ENCODE measurements around the gene UGT1A4. TPM values are rescaled to one million over a fixed set of nuclear protein-coding genes. Genes with fewer than 3 reads are reported as not detected.

Gene UGT1A4
- total and polyA plus RNA-seq, 9 of the 15 experiments (the other 6 are each of a cell fraction or from before 2014, with no cell fraction given), result not detected

DNA sequence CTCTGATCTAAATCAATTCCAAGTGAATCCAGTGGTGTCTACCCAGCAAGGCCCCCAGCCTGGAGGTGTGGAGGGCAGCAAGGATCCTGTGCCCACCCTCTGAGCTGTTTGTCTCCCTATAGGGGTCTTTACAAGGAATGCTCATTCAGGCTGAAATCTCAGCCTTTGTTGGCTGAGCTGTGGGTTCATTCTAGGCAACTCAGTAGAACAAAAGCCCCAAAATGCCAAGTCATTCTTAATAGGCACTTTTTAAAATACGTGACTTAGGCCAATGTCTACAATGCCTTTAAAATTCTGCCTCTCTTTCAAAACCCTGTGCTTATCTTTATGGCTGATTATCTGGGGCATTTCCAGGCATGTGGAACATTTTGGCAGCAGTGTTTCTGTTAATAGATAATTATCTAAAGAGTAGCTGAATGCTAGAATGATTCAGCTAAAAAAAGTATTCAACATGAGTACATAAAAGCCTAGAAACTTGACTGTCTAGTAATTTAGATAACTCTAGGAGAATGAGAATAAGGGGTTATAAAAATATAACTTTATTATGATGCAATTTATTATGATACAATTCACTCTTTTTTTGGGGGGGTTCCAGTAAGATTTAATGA, 18.4 kb upstream of the UGT1A4 start (continued):
- no peak for TF ChIP-seq NONO (IDR thresholded peaks at IDR 0.05; ENCODE audit: low read depth in 2 of 2, low read length in 1 of 2)
- TF ChIP-seq ZNF12 (CRISPR knock-in tag; IDR thresholded peaks at IDR 0.05), result no peak
- TF ChIP-seq ZNF184 (CRISPR knock-in tag; IDR thresholded peaks at IDR 0.05), result no peak
- TF ChIP-seq, protein P1, sequence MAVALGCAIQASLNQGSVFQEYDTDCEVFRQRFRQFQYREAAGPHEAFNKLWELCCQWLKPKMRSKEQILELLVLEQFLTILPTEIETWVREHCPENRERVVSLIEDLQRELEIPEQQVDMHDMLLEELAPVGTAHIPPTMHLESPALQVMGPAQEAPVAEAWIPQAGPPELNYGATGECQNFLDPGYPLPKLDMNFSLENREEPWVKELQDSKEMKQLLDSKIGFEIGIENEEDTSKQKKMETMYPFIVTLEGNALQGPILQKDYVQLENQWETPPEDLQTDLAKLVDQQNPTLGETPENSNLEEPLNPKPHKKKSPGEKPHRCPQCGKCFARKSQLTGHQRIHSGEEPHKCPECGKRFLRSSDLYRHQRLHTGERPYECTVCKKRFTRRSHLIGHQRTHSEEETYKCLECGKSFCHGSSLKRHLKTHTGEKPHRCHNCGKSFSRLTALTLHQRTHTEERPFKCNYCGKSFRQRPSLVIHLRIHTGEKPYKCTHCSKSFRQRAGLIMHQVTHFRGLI (CRISPR knock-in tag; IDR thresholded peaks at IDR 0.05), result no peak
- no peak for TF ChIP-seq CSDE1 (IDR thresholded peaks at IDR 0.05)
- TF ChIP-seq, protein P2, sequence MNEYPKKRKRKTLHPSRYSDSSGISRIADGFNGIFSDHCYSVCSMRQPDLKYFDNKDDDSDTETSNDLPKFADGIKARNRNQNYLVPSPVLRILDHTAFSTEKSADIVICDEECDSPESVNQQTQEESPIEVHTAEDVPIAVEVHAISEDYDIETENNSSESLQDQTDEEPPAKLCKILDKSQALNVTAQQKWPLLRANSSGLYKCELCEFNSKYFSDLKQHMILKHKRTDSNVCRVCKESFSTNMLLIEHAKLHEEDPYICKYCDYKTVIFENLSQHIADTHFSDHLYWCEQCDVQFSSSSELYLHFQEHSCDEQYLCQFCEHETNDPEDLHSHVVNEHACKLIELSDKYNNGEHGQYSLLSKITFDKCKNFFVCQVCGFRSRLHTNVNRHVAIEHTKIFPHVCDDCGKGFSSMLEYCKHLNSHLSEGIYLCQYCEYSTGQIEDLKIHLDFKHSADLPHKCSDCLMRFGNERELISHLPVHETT (CRISPR knock-in tag; conservative IDR thresholded peaks at IDR 0.05 in 1 of 2, IDR thresholded peaks at IDR 0.05 in 1 of 2), result 0 out of 4 replicates have a peak, but pooled peaks of 1 of the 2 experiments have one; percentile 54
- no peak for TF ChIP-seq ZNF444 (CRISPR knock-in tag; IDR thresholded peaks at IDR 0.05)
- TF ChIP-seq HMG20B (CRISPR knock-in tag; IDR thresholded peaks at IDR 0.05), result no peak
- TF ChIP-seq KLF16 (IDR thresholded peaks at IDR 0.05), result no peak
- no peak for TF ChIP-seq KDM5B (IDR thresholded peaks at IDR 0.05; ENCODE audit: insufficient replicate concordance, low read depth, low read length)
- TF ChIP-seq, protein P3, sequence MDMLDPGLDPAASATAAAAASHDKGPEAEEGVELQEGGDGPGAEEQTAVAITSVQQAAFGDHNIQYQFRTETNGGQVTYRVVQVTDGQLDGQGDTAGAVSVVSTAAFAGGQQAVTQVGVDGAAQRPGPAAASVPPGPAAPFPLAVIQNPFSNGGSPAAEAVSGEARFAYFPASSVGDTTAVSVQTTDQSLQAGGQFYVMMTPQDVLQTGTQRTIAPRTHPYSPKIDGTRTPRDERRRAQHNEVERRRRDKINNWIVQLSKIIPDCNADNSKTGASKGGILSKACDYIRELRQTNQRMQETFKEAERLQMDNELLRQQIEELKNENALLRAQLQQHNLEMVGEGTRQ (CRISPR knock-in tag; IDR thresholded peaks at IDR 0.05), result no peak
- peak; percentile 91 for TF ChIP-seq NFE2 (IDR thresholded peaks at IDR 0.05; ENCODE audit: low read depth)
- TF ChIP-seq PURB (CRISPR knock-in tag; IDR thresholded peaks at IDR 0.05; ENCODE audit: low read depth), result no peak
- no peak for TF ChIP-seq TARDBP (IDR thresholded peaks at IDR 0.05)
- TF ChIP-seq GABPB1 (CRISPR knock-in tag; IDR thresholded peaks at IDR 0.05), result no peak
- TF ChIP-seq SRSF3 (IDR thresholded peaks at IDR 0.05; ENCODE audit: insufficient read depth, low read length), result no peak
- no peak for TF ChIP-seq CBX5 (IDR thresholded peaks at IDR 0.05; ENCODE audit: borderline replicate concordance, low read depth)
- no peak for TF ChIP-seq ZNF77 (CRISPR knock-in tag; IDR thresholded peaks at IDR 0.05)
- no peak for TF ChIP-seq ZZZ3 (IDR thresholded peaks at IDR 0.05)
- no peak for TF ChIP-seq HNRNPL (IDR thresholded peaks at IDR 0.05; ENCODE audit: low read depth, low read length)
- TF ChIP-seq FOS (IDR thresholded peaks at IDR 0.05; ENCODE audit: extremely low read depth, insufficient read length), result no peak
- peak; percentile 60; the same call in 1 of the 2 replicates for TF ChIP-seq TEAD4 (IDR thresholded peaks at IDR 0.05; ENCODE audit: low read length)
- no peak for TF ChIP-seq TEAD4 (CRISPR knock-in tag; IDR thresholded peaks at IDR 0.05; ENCODE audit: borderline replicate concordance)
- TF ChIP-seq SRSF1 (IDR thresholded peaks at IDR 0.05; ENCODE audit: low read depth, low read length), result no peak
- no peak for TF ChIP-seq DNMT1 (IDR thresholded peaks at IDR 0.05)
- TF ChIP-seq ZFP1 (CRISPR knock-in tag; IDR thresholded peaks at IDR 0.05), result no peak
- no peak for TF ChIP-seq SAFB (IDR thresholded peaks at IDR 0.05; ENCODE audit: borderline replicate concordance, low read depth, low read length)
- TF ChIP-seq SMARCE1 (IDR thresholded peaks at IDR 0.05), result peak; percentile 86; the same call in 1 of the 2 replicates
- no peak for TF ChIP-seq ZNF408 (CRISPR knock-in tag; IDR thresholded peaks at IDR 0.05; ENCODE audit: low read depth)

Measured in K562 (cell line).